ENCODE data around the gene KLK11.

GRCh38 chr19:50977626-50978025 is 48.8 kb downstream of the KLK11 start:
- TF ChIP-seq CTCF (IDR thresholded peaks at IDR 0.05; ENCODE audit: borderline replicate concordance, extremely low read depth, low read length, poor library complexity, severe bottlenecking) (no peak), EZH2 (IDR thresholded peaks at IDR 0.05; ENCODE audit: borderline replicate concordance, low read depth, low read length, severe bottlenecking) (no peak)
